NCI-H128 (cell line): ENCODE data around the gene CCDC3.
"Not testable (repeated sequence)": the region's sequence is repeated elsewhere in the genome, so short reads cannot be mapped to it uniquely, and the experiment has no call there.

Source experiments
- DNase-seq: peaks from one replicate; lab custom pipeline; 2025; ENCODE audit not compliant: unreplicated experiment; lab: John Stamatoyannopoulos, UW

The CCDC3 gene

DNA sequence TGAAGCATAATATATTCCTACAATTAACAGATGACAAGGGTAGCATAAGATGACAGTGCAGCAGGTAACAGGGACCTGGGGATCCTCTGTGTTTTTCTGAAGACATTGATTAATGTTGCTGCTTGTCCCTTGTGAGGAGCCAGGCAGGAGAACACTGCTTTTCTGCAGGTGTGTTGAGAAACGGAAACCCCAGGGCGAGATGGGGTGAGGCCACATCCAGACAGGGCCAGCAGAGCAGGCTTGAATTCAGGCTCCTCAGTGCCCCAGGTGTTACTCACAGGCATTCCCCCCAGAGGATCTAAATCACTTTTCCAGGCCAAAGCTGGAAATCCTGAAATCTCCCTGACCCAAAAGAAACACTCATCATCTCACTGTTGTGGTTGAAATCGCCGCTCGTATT, 105.3 kb downstream of the CCDC3 start:
- no peak for DNase-seq

- DNase-seq: no peak
Observed at GRCh38 chr10:12892924-12893323, 108.6 kb downstream of the CCDC3 start.

DNA sequence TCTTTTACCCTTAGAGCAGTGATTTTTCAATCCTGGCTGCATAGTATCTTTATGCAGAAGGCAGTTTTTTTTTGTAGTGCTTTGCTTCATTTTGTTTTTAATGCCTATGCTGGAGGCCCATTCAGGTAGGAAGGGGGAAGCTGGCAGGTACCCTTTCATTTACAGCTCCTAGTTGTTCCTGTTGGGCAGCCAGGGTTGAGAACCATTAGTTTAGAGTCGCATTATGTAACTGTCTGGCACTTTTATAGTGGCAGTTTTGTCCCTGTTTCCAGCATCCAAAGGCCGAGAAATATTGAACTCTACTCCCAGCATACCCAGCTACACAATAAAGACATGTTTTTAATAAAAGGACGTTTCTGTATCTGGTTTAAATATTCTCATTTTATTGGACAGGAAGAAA, 110.6 kb downstream of the CCDC3 start:
- no peak for DNase-seq

- DNase-seq: no peak
Observed at GRCh38 chr10:12888470-12888869, 113.0 kb downstream of the CCDC3 start.

DNA sequence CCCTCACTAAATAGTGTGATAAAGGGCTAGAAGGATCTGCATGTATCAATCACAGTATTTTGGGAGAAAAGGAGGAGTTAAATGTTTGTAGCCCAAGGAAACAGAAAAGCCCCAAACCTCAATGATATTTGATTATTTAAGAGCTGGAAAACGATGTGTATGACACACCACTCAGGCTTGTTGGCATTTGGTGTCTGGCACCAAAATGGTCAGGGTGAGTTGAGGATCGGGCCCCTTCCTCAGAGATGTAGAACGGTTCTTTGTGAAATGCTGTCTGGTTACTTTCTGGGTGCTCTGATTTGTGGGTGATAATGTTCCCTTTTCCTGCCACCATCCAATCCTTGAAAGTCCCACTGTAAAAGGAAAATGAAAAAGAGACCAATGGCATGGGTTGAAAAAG, 113.7 kb downstream of the CCDC3 start:
- no peak for DNase-seq

DNA sequence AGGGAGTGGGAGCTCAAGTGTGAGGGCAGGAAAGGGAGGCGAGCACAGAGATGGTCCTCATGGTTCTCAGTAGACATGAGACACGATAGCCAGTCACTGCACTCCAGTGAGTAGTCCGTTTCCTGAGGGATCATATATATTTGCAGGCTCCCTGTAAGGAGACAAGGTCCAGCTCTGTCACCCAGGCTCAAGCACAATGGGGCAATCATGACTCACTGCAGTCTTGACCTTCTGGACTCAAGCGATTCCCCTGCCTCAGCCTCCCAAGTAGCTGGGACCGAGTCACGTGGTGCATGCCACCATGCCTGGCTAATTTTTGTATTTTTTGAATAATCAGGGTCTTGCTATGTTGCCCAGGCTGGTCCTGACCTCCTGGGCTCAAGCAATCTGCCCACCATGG, 116.7 kb downstream of the CCDC3 start:
- DNase-seq: no peak

DNA sequence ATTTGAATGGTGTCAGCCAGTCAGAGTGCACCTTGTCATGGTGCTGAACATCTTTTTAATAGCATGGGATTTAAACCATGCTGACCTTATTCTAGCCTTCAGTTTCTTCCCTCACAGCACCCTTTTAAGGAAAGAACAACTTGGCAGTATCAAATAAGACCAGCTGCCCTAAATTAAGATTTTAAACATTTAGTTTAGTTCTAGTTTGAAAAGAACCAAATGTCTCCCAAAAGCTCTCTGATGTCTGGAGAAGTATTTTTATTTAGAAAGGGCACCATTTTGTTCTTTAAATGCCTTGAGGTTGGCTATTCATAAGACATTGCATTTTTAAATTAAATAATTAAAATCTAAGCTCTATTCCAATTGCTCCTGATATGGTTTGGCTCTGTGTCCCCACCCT, 121.1 kb downstream of the CCDC3 start:
- no peak for DNase-seq

DNA sequence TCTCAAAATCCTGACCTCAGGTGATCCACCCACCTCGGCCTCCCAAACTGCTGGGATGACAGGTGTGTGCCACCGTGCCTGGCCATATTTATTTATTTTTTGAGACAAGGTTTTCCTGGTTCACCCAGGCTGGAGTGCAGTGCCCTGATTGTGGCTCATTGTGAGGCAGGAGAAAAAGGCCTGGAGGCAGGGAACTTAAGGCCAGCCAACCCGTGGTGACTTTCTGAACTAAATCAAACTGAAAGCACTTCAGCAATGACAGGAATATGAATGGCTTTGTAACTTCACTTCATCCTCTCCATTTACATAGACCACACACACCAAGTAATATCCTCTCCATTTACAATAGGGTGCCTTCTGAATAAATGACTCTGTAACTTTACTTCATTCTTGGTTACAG, 124.4 kb downstream of the CCDC3 start:
- no peak for DNase-seq

DNA sequence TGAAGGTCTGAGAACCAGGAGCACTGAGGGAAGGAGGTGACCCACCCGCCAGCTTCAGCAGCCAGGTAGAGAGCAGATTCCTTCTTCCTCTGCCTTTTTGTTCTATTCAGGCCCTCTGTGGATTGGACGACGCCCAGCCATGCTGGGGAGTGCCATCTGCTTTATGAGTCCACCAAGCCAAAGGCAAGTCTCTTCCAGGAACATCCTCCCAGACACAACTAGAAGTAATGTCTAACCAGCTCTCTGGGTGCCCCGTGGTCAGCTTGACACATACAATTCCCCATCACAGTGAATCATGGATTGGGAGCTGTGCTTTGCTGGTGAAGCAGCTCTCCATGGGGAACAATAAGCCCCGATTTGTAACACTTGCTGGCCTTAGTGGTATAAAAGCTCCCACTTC, 125.2 kb downstream of the CCDC3 start:
- no peak for DNase-seq

GRCh38 chr10:12875100-12875499, 126.4 kb downstream of the CCDC3 start:
- no peak for DNase-seq

- no peak for DNase-seq
Observed at GRCh38 chr10:12874501-12874900, 127.0 kb downstream of the CCDC3 start.

DNA sequence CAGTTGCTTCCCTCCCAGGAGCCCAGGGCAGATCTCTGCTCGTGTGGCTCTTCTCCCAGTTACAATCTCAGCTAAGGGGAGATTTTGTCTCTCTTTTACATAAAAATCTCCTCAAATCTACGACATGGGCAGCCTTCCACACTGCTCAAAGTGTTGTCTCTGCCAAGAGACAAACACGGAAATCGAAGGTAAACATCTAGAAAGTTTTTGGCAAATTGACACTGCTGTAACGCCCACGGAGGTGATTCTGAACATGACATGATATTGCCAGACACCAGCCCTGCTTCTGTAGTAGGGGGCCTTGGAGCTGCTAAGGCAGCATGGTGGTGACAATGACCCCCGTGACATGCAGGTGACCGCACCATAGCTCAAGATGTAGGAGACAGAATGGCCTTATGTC, 128.3 kb downstream of the CCDC3 start:
- DNase-seq: no peak

- DNase-seq: no peak
Observed at GRCh38 chr10:12872577-12872976, 128.9 kb downstream of the CCDC3 start.

- no peak for DNase-seq
Observed at GRCh38 chr10:12869427-12869826, 132.1 kb downstream of the CCDC3 start.

- no peak for DNase-seq
Observed at GRCh38 chr10:12868229-12868628, 133.3 kb downstream of the CCDC3 start.

GRCh38 chr10:12865515-12865914, 136.0 kb downstream of the CCDC3 start:
- DNase-seq: not testable (repeated sequence)

GRCh38 chr10:12862459-12862858, 139.1 kb downstream of the CCDC3 start:
- no peak for DNase-seq

- no peak for DNase-seq
Observed at GRCh38 chr10:12854988-12855387, 146.5 kb downstream of the CCDC3 start.

- no peak for DNase-seq
Observed at GRCh38 chr10:12852687-12853086, 148.8 kb downstream of the CCDC3 start.

DNA sequence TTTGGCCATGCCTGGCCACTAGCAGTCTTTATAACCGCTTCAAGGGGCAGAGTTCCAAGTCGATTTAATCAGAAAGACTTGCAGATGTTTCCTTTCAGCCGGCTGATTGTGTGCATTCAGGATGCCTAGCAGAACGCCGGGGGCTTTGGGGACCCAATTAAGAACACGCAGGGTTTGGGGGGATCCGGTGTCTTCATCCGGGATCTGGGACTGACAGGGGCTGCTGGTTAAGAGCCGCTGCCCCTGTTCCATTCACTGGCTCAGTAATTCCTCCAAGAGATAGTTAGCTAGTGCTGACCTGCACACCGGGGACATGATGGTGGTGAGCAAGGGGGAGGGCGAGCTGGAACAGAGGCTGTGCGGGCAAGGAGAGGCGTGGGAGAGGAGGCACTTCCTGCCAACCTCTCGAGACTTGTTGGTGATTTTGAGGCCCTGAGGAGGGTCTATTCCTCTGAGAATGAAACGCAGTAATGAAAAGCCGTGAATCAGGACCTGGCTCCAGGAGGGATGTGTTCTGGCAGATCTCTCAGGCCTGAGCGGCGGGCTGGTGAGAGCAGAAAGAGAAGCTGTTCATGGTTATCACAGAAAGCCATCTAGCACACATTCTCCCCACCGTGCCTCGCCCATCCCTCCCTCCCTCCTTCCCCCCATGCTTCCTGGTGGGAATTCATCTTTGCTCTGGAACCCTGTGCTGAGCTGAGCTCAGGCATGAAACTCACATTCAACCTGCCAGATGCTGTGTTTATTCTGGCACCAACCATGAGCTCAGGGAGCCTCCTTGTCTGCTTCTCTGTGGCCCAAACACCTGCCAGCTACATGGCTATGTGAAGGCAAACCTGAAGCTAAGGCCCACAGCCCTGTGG, 152.0 kb downstream of the CCDC3 start:
- DNase-seq: no peak

- no peak for DNase-seq
Observed at GRCh38 chr10:12848439-12849173, 152.9 kb downstream of the CCDC3 start.

DNA sequence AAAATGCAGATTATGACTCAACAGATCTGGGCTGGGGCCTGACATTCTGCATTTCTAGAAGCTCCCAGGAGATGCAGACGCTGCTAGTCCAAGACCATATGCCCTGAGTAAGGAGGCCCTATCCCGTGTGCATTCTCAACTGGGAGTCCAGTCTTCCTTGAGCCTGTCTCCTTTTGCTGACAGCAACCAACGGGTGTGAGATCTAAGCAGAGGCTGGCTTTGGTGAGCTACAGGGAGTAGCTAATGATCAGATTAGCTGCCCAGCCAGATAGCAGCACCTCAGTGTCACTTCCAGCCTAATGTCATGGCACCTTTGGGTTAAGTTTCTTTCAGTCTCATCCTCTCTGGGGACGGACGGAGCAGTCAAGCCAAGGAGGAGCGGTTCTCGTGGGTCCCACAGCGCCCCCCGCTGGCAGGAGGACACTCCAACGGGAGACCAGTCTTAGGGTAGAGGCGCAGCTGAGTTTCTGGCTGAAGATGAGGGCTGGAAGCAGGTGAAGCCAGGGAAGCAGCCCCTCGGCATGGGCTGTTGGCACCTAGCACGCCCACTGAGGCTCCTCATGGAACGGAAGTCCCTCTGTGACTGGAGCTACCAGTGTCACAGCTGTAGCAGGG, 154.0 kb downstream of the CCDC3 start:
- DNase-seq: no peak
